Measurements from ENCODE around the gene ZNF546. TPM values are rescaled to one million over a fixed set of nuclear protein-coding genes. Genes with fewer than 3 reads are reported as not detected.
"Not testable (repeated sequence)": the region's sequence is repeated elsewhere in the genome, so short reads cannot be mapped to it uniquely, and the experiment has no call there.

The ZNF546 gene
- total RNA-seq, 1 donor from 2014 or later = 5.9 TPM

GRCh38 chr19:40033989-40034560 is 37.2 kb downstream of the ZNF546 start:
- intact Hi-C loops (cut with DNase I) = no loop called here
- ATAC-seq (ENCODE audit: poor library complexity) (no peak), DNase-seq (no peak)

GRCh38 chr19:40035996-40036395 is 39.1 kb downstream of the ZNF546 start:
- DNase-seq = no peak
- intact Hi-C loops (cut with DNase I) = no loop called here
- no peak for ATAC-seq (ENCODE audit: poor library complexity)

GRCh38 chr19:40038047-40038446 is 41.2 kb downstream of the ZNF546 start:
- intact Hi-C loops (cut with DNase I); ATAC-seq (ENCODE audit: poor library complexity); DNase-seq: not testable (repeated sequence)

GRCh38 chr19:40041718-40042117 is 44.9 kb downstream of the ZNF546 start:
- intact Hi-C loops (cut with DNase I); DNase-seq; ATAC-seq (ENCODE audit: poor library complexity): not testable (repeated sequence)

- no peak for ATAC-seq (ENCODE audit: poor library complexity)
- intact Hi-C loops (cut with DNase I) = loop anchor here (10.0 kb wide), 1 partner anchor 49 kb away; no protein-coding TSS in a partner anchor
- no peak for DNase-seq
Measured at GRCh38 chr19:40053491-40053890, 56.6 kb downstream of the ZNF546 start.

- ATAC-seq (ENCODE audit: poor library complexity) (no peak), DNase-seq (no peak)
- intact Hi-C loops (cut with DNase I) = loop anchor here (10.0 kb wide), 1 partner anchor 50 kb away; no protein-coding TSS in a partner anchor
Measured at GRCh38 chr19:40054632-40055031, 57.8 kb downstream of the ZNF546 start.

- peak; percentile 31 for ATAC-seq (ENCODE audit: poor library complexity)
- DNase-seq = no peak
- intact Hi-C loops (cut with DNase I) = loop anchor here (10.0 kb wide), 1 partner anchor 50 kb away; no protein-coding TSS in a partner anchor
Measured at GRCh38 chr19:40055049-40055448, 58.2 kb downstream of the ZNF546 start.

GRCh38 chr19:40055832-40056504 is 59.1 kb downstream of the ZNF546 start, which contains the start of gene ZNF780B:
ZNF780B (minus strand) TSS chr19:40056231; CDS start chr19:40050332, 5,899 bp downstream.
- peak; percentile 98 for ATAC-seq (ENCODE audit: poor library complexity)
- peak; percentile 74 for DNase-seq
- intact Hi-C loops (cut with DNase I) = loop anchor here (10.0 kb wide), 1 partner anchor 51 kb away; no protein-coding TSS in a partner anchor

GRCh38 chr19:40056505-40056904 is 59.6 kb downstream of the ZNF546 start:
- ATAC-seq (ENCODE audit: poor library complexity) (no peak), DNase-seq (no peak)
- intact Hi-C loops (cut with DNase I) = loop anchor here (10.0 kb wide), 1 partner anchor 52 kb away; no protein-coding TSS in a partner anchor

GRCh38 chr19:40057166-40057565 is 60.3 kb downstream of the ZNF546 start:
- intact Hi-C loops (cut with DNase I) = loop anchor here (10.0 kb wide), 1 partner anchor 52 kb away; no protein-coding TSS in a partner anchor
- no peak for DNase-seq
- ATAC-seq (ENCODE audit: poor library complexity) = no peak

- intact Hi-C loops (cut with DNase I) = loop anchor here (10.0 kb wide), 1 partner anchor 55 kb away; no protein-coding TSS in a partner anchor
- DNase-seq (no peak), ATAC-seq (ENCODE audit: poor library complexity) (no peak)
Measured at GRCh38 chr19:40059624-40060023, 62.8 kb downstream of the ZNF546 start.

- no peak for DNase-seq
- intact Hi-C loops (cut with DNase I) = no loop called here
- ATAC-seq (ENCODE audit: poor library complexity) = no peak
Measured at GRCh38 chr19:40070058-40070457, 73.2 kb downstream of the ZNF546 start.

Other genes starting within 250 kb of the ZNF546 start
- not detected for gene LEUTX, start 218.2 kb upstream of the ZNF546 start, total RNA-seq
- 16.8 TPM for gene DYRK1B, start 162.9 kb upstream of the ZNF546 start, total RNA-seq
- 52.9 TPM for gene FBL, start 150.7 kb upstream of the ZNF546 start, total RNA-seq
- gene FCGBP, start 62.4 kb upstream of the ZNF546 start, total RNA-seq = 8.0 TPM
- gene PSMC4, start 25.9 kb upstream of the ZNF546 start, total RNA-seq = 64.8 TPM
- 26.0 TPM for gene ZNF780B, start 59.2 kb downstream of the ZNF546 start, total RNA-seq
- 12.9 TPM for gene ZNF780A, start 93.9 kb downstream of the ZNF546 start, total RNA-seq
- 18.1 TPM for gene MAP3K10, start 194.4 kb downstream of the ZNF546 start, total RNA-seq
- gene TTC9B, start 221.3 kb downstream of the ZNF546 start, total RNA-seq = not detected
- gene CCNP, start 229.6 kb downstream of the ZNF546 start, total RNA-seq = not detected